GM12878 (cell line): ENCODE results near the gene C16orf78. TPM values are rescaled to one million over a fixed set of nuclear protein-coding genes. Genes with fewer than 3 reads are reported as not detected.

ENCODE experiments used
- ATAC-seq: fragments of 200-7000 bp; cut with Tn5 transposase; 3 replicates; pipeline ENCODE4 v1.9.1; 2020; ENCODE audit warnings: mild to moderate bottlenecking, moderate library complexity
- BruUV-seq: library from RNA; stranded (reverse); fragments of 400-500 nt; replicated peaks from 2 replicates; lab custom pipeline; 2021; lab: Mats Ljungman, UMichigan
- CTCF ChIA-PET: fragments of 300-600 bp; sonication (Branson Sonifier 250); formaldehyde crosslinking; extraction: SDS; loops from one replicate; lab custom pipeline; 2021; ENCODE audit warnings: inconsistent platforms; lab: Yijun Ruan, JAX
- POLR2A ChIA-PET: fragments of 350-600 bp; formaldehyde crosslinking; extraction: SDS; loops from one replicate; lab custom pipeline; 2021; ENCODE audit warnings: inconsistent platforms; lab: Charles Lee
- RAD21 ChIA-PET: fragments of 300-600 bp; sonication (Branson Sonifier 250); formaldehyde crosslinking; loops from one replicate; lab custom pipeline; 2023; ENCODE audit warnings: antibody characterized with exemption; ENCODE audit not compliant: unreplicated experiment; lab: Charles Lee
- SMC1A ChIA-PET: fragments of 300-600 bp; sonication (Branson Sonifier 250); formaldehyde crosslinking; loops from one replicate; lab custom pipeline; 2023; ENCODE audit not compliant: unreplicated experiment, uncharacterized antibody; lab: Charles Lee
- DNase-seq: peaks from one replicate; pipeline ENCODE4 v3.0.0-alpha.2; 2011; ENCODE audit warnings: low read depth, low spot score
- FAIRE-seq: peaks from 3 replicates; lab custom pipeline; 2011; peaks lifted over from hg19 to GRCh38; lab: Jason Lieb, UNC
- H2AFZ ChIP-seq: 2 replicates; pipeline ENCODE4 v1.6.0; 2011; ENCODE audit warnings: low read depth, low read length, control low read depth; ENCODE audit not compliant: control insufficient read depth
- H3K27ac ChIP-seq: 2 replicates; pipeline ENCODE4 v1.5.1; 2011; ENCODE audit warnings: control low read depth; ENCODE audit not compliant: control insufficient read depth, insufficient read depth
- H3K27me3 ChIP-seq, 2 experiments: replicated peaks in 1 of 2; 2 replicates each; pipeline versions ENCODE4 v1.6.0 to v1.6.1; 2011; ENCODE audit warnings: low read length in 1 of 2; ENCODE audit not compliant: control insufficient read depth in 2 of 2, insufficient read depth in 2 of 2
- H3K36me3 ChIP-seq, 2 experiments: 2 replicates each; pipeline ENCODE4 v1.5.1; 2011; ENCODE audit warnings: low read length in 1 of 2; ENCODE audit not compliant: control insufficient read depth in 2 of 2, insufficient read depth in 2 of 2
- H3K4me1 ChIP-seq: 2 replicates; pipeline ENCODE4 v1.6.1; 2011; ENCODE audit warnings: mild to moderate bottlenecking, low read length, moderate library complexity, mixed read lengths; ENCODE audit not compliant: control insufficient read depth, insufficient read depth
- H3K4me2 ChIP-seq: 2 replicates; pipeline ENCODE4 v1.6.0; 2011; ENCODE audit warnings: control low read depth; ENCODE audit not compliant: control insufficient read depth, insufficient read depth
- H3K4me3 ChIP-seq: fragments of 200-600 bp; sonication (generic); 2 replicates; pipeline ENCODE4 v1.5.1; 2016
- H3K79me2 ChIP-seq: 2 replicates; pipeline ENCODE4 v1.6.0; 2011; ENCODE audit warnings: low read length; ENCODE audit not compliant: control insufficient read depth, insufficient read depth
- H3K9ac ChIP-seq: 2 replicates; pipeline ENCODE4 v1.8.0; 2011; ENCODE audit warnings: low read length, control low read depth, mixed read lengths; ENCODE audit not compliant: control insufficient read depth, insufficient read depth
- H3K9me3 ChIP-seq: replicated peaks from 3 replicates; pipeline ENCODE4 v1.5.1; 2011; ENCODE audit warnings: mild to moderate bottlenecking, low read length; ENCODE audit not compliant: control insufficient read depth, insufficient read depth
- H4K20me1 ChIP-seq: 2 replicates; pipeline ENCODE4 v1.6.0; 2011; ENCODE audit not compliant: control insufficient read depth, insufficient read depth
- BCLAF1 ChIP-seq: fragments of 450-650 bp; IDR thresholded peaks from 2 replicates; pipeline ENCODE4 v1.6.1; 2017; ENCODE audit warnings: antibody characterized with exemption, mild to moderate bottlenecking, moderate library complexity
- CEBPB ChIP-seq, 2 experiments: fragments of 150-350 bp in 1 of 2; IDR thresholded peaks; 2 replicates each; pipeline ENCODE4 v1.6.1; 2012 to 2014; ENCODE audit warnings: low read depth in 2 of 2, low read length in 2 of 2, borderline replicate concordance in 1 of 2, inconsistent platforms in 1 of 2
- EGR1 ChIP-seq, 2 experiments: IDR thresholded peaks; 1 replicate in 1 of 2; 2 replicates in 1 of 2; pipeline ENCODE4 v1.6.1; 2011 to 2012; ENCODE audit warnings: low read depth in 2 of 2, low read length in 2 of 2, borderline replicate concordance in 1 of 2, mild to moderate bottlenecking in 1 of 2, moderate library complexity in 1 of 2
- HDAC6 ChIP-seq: fragments of 200-600 bp; sonication (generic); IDR thresholded peaks from one replicate; pipeline ENCODE4 v1.8.0; 2017; ENCODE audit warnings: antibody characterized with exemption; ENCODE audit not compliant: unreplicated experiment
- IRF4 ChIP-seq: IDR thresholded peaks from 2 replicates; pipeline ENCODE4 v1.6.1; 2011; ENCODE audit warnings: low read depth, low read length
- MEF2A ChIP-seq: IDR thresholded peaks from 2 replicates; pipeline ENCODE4 v1.6.1; 2011; ENCODE audit warnings: low read depth, mild to moderate bottlenecking, low read length, moderate library complexity; ENCODE audit not compliant: insufficient read depth
- MTA3 ChIP-seq: IDR thresholded peaks from 2 replicates; pipeline ENCODE4 v1.6.1; 2012; ENCODE audit warnings: low read length, inconsistent platforms, borderline replicate concordance
- POU2F2 ChIP-seq: IDR thresholded peaks from 3 replicates; pipeline ENCODE4 v1.6.1; 2011; ENCODE audit warnings: low read depth, mild to moderate bottlenecking, low read length, borderline replicate concordance
- SPI1 ChIP-seq: IDR thresholded peaks from 2 replicates; pipeline ENCODE4 v1.6.1; 2011; ENCODE audit warnings: low read depth, mild to moderate bottlenecking, low read length, moderate library complexity, borderline replicate concordance; ENCODE audit not compliant: insufficient read depth
- TAF1 ChIP-seq: IDR thresholded peaks from 2 replicates; pipeline ENCODE4 v1.6.1; 2011; ENCODE audit warnings: mild to moderate bottlenecking, low read depth, low read length, borderline replicate concordance
- TARDBP ChIP-seq: IDR thresholded peaks from 2 replicates; pipeline ENCODE4 v1.6.1; 2016; ENCODE audit warnings: borderline replicate concordance
- TCF12 ChIP-seq: IDR thresholded peaks from 2 replicates; pipeline ENCODE4 v1.6.1; 2011; ENCODE audit warnings: low read depth, mild to moderate bottlenecking, low read length
- WGBS: methylation state at CpG from one replicate; pipeline ENCODE4 v1.1.6; 2016; ENCODE audit warnings: low lambda C conversion rate; ENCODE audit not compliant: insufficient replicate concordance, insufficient coverage; ENCODE audit errors: missing lambda C conversion rate; 5-methylcytosine and 5-hydroxymethylcytosine counted together
- in situ Hi-C: fragments of 300-500 bp; cut with MboI; formaldehyde crosslinking; loops from 9 replicates; pipeline ENCODE4 v1.14.3; 2018; ENCODE audit warnings: mixed read lengths
- intact Hi-C: fragments of 100-400 bp; cut with micrococcal nuclease; formaldehyde crosslinking; loops from one replicate; pipeline ENCODE4 v1.14.2; 2022; ENCODE audit not compliant: unreplicated experiment
- polyA plus RNA-seq, 11 experiments: library from polyadenylated mRNA; depleted of rRNA in 4 of 11; unstranded in 6 of 11; stranded (reverse) in 5 of 11; fragments of >200 nt; fragmentation: Nextera tagmentation in 4 of 11; fragmentation: Illumina TruSeq in 1 of 11; extraction: Ambion mirVana in 4 of 11; extraction: Trizol in 1 of 11; gene quantifications; 1 replicate in 1 of 11; 2 replicates in 10 of 11; pipeline versions ENCODE4 v1.2.1 to v1.2.3, GENCODE V29; 2011 to 2016; ENCODE audit warnings: inconsistent platforms in 2 of 11, missing spikeins in 2 of 11, low read depth in 1 of 11
- total RNA-seq, 4 experiments: library from RNA; depleted of rRNA in 3 of 4; stranded (reverse); fragments of >200 nt in 3 of 4; fragmentation: Illumina TruSeq in 1 of 4; extraction: Trizol in 1 of 4; gene quantifications; 2 replicates each; pipeline versions ENCODE4 v1.2.1 to v1.2.3, GENCODE V29; 2013 to 2021

Gene C16orf78
- total and polyA plus RNA-seq, 10 of the 15 experiments (the other 5 are each of a cell fraction or from before 2014, with no cell fraction given): not detected

- CTCF ChIA-PET: interaction anchor here (1.1 to 1.6 kb wide), 2 partner anchors 13 to 17 kb away, joined by 3 to 6 read pairs; no protein-coding TSS in a partner anchor
Observed at GRCh38 chr16:49365711-49366509, 7.7 kb upstream of the C16orf78 start.

DNA sequence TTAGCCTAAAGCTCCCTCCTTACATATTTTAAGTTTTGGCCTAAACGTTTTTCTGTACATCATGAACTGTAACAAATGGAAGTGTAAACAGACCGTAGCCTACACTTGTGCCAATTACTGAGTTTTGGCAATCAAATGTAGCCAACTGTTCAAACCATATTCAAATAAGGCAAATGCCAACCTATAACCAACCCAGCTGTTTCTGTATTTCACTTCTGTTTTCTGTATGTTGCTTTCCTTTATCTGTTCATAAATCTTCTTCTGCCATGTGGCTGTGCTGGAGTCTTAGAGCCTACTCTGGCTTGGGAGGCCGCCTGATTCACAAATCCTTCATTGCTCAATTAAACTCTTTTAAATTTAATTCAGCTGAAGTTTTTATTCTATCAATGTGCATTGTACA is 6.9 kb upstream of the C16orf78 start:
- ChIA-PET POLR2A (no interaction called here), SMC1A (interaction anchor here (0.7 kb wide), 1 partner anchor 416 kb away, joined by 3 read pairs; no protein-coding TSS in a partner anchor), RAD21 (no interaction called here), CTCF (interaction anchor here (1.1 kb wide), 1 partner anchor 18 kb away, joined by 3 read pairs; no protein-coding TSS in a partner anchor)
- Histone ChIP-seq H3K4me3 (no peak overlapping the region), H3K9me3 (peaks cover 2% of the 10 kb centered on the region; the same call in 2 of the 3 replicates), H2AFZ (no peak overlapping the region), H4K20me1 (no peaks in the 10 kb centered on the region), H3K36me3 (no peaks in the 10 kb centered on the region), H3K27me3 (no peaks in the 10 kb centered on the region), H3K9ac (no peak overlapping the region), H3K4me1 (peaks cover 23% of the 10 kb centered on the region), H3K27ac (peak overlapping the region; percentile 28; the same call in 1 of the 2 replicates), H3K79me2 (no peaks in the 10 kb centered on the region), H3K4me2 (peak overlapping the region; percentile 5)
- BruUV-seq: no TSS peak
- 3% methylated on average over 3 of the region's 3 CpGs for WGBS
- ATAC-seq: peak; percentile 83
- no peak for TF ChIP-seq BCLAF1
- TF ChIP-seq SPI1: peak; percentile 58
- TF ChIP-seq TARDBP: no peak
- TF ChIP-seq POU2F2: no peak
- no peak for TF ChIP-seq IRF4
- intact Hi-C loops (no loop called here), in situ Hi-C loops (no loop called here)
- peak; percentile 84 for FAIRE-seq
- DNase-seq: peak; percentile 56

More at GRCh38 chr16:49365711-49366509, 7.7 kb upstream of the C16orf78 start:
- ChIA-PET RAD21 (no interaction called here), POLR2A (no interaction called here), SMC1A (interaction anchor here (1.5 kb wide), 1 partner anchor 679 kb away, joined by 3 read pairs; no protein-coding TSS in a partner anchor)
- no peak for TF ChIP-seq HDAC6
- TF ChIP-seq EGR1 (IDR thresholded peaks at IDR 0.05; ENCODE audit: borderline replicate concordance in 1 of 2, low read depth in 2 of 2, low read length in 2 of 2): no peak
- peak in 1 of 2 experiments; percentile 25; a peak in 1 of 4 replicates for TF ChIP-seq CEBPB (IDR thresholded peaks at IDR 0.05; ENCODE audit: borderline replicate concordance in 1 of 2, low read depth in 2 of 2, low read length in 2 of 2)
- TF ChIP-seq TAF1: no peak
- TF ChIP-seq TCF12: no peak
- TF ChIP-seq MEF2A: 0 out of 2 replicates have a peak, but pooled peaks have one; percentile 56
- no peak for TF ChIP-seq MTA3
- FAIRE-seq (no peak), ATAC-seq (peak; percentile 84), DNase-seq (peak; percentile 67)
- intact Hi-C loops (no loop called here), in situ Hi-C loops (no loop called here)
- Histone ChIP-seq H3K4me3 (no peak overlapping the region), H4K20me1 (no peaks in the 10 kb centered on the region), H3K4me2 (peak overlapping the region; percentile 5), H3K9ac (no peak overlapping the region), H3K79me2 (no peaks in the 10 kb centered on the region), H3K27me3 (no peaks in the 10 kb centered on the region), H2AFZ (no peak overlapping the region; the same call in 1 of the 2 replicates), H3K27ac (peak overlapping the region; percentile 28), H3K4me1 (peaks cover 23% of the 10 kb centered on the region), H3K9me3 (peaks cover 2% of the 10 kb centered on the region; the same call in 2 of the 3 replicates), H3K36me3 (no peaks in the 10 kb centered on the region)
- BruUV-seq: no TSS peak
- WGBS: 44% methylated on average over 4 of the region's 4 CpGs
